Endothelial cell of umbilical vein (primary cell): ENCODE measurements around the gene GALNT9. TPM values are rescaled to one million over a fixed set of nuclear protein-coding genes. Genes with fewer than 3 reads are reported as not detected.

Experiments used
- BruUV-seq: library from RNA; stranded (reverse); fragments of 400-500 nt; replicated peaks from 2 replicates; lab custom pipeline; 2021; lab: Mats Ljungman, UMichigan
- CTCF ChIA-PET: fragments of 300-600, 350-600 bp; sonication (Branson Sonifier 250); formaldehyde crosslinking; loops from one replicate; lab custom pipeline; 2021; ENCODE audit warnings: antibody characterized with exemption, inconsistent platforms; lab: Charles Lee
- POLR2A ChIA-PET: fragments of 300-600, 350-600 bp; sonication (Branson Sonifier 250); formaldehyde crosslinking; loops from one replicate; lab custom pipeline; 2021; ENCODE audit warnings: antibody characterized with exemption, inconsistent platforms; lab: Charles Lee
- DNase-seq: peaks from one replicate; pipeline ENCODE4 v3.0.0-alpha.2; 2011; ENCODE audit warnings: low read depth, low spot score
- FAIRE-seq: peaks from 2 replicates; lab custom pipeline; 2011; peaks lifted over from hg19 to GRCh38; lab: Jason Lieb, UNC
- H2AFZ ChIP-seq: 2 replicates; pipeline ENCODE4 v1.6.0; 2012; ENCODE audit warnings: low read depth, low read length, control low read depth, inconsistent platforms
- H3K27ac ChIP-seq: 2 replicates; pipeline ENCODE4 v1.5.1; 2011; ENCODE audit warnings: low read depth, mild to moderate bottlenecking, control low read depth, low read length, moderate library complexity; ENCODE audit not compliant: insufficient read depth
- H3K27me3 ChIP-seq, 2 experiments: 2 replicates each; pipeline versions ENCODE4 v1.6.0 to v1.6.1; 2011; ENCODE audit warnings: low read length in 2 of 2, mixed read lengths in 1 of 2; ENCODE audit not compliant: control insufficient read depth in 2 of 2, insufficient read depth in 2 of 2
- H3K36me3 ChIP-seq, 2 experiments: 2 replicates in 1 of 2; 3 replicates in 1 of 2; pipeline ENCODE4 v1.5.1; 2011; ENCODE audit warnings: low read length in 2 of 2, mild to moderate bottlenecking in 1 of 2, moderate library complexity in 1 of 2; ENCODE audit not compliant: control insufficient read depth in 2 of 2, insufficient read depth in 2 of 2; ENCODE audit errors: extremely low read depth in 1 of 2
- H3K4me1 ChIP-seq: 3 replicates; pipeline ENCODE4 v1.5.1; 2011; ENCODE audit warnings: mild to moderate bottlenecking, low read length; ENCODE audit not compliant: control insufficient read depth, insufficient read depth; ENCODE audit errors: extremely low read depth
- H3K4me2 ChIP-seq: 2 replicates; pipeline ENCODE4 v1.6.1; 2011; ENCODE audit warnings: low read length, control low read depth, mixed read lengths; ENCODE audit not compliant: insufficient read depth
- H3K4me3 ChIP-seq, 3 experiments: fragments of 200-600 bp in 1 of 3; sonication (generic), shearing (Covaris generic) in 1 of 3; replicated peaks in 1 of 3; 2 replicates each; pipeline ENCODE4 v1.5.1; 2011 to 2016; ENCODE audit warnings: control low read depth in 3 of 3, low read length in 3 of 3, mild to moderate bottlenecking in 2 of 3, inconsistent platforms in 1 of 3, low read depth in 1 of 3, moderate library complexity in 1 of 3; ENCODE audit not compliant: insufficient read depth in 1 of 3
- H3K79me2 ChIP-seq: 2 replicates; pipeline ENCODE4 v1.6.0; 2012; ENCODE audit warnings: low read length, inconsistent platforms; ENCODE audit not compliant: control insufficient read depth, insufficient read depth
- H3K9ac ChIP-seq: replicated peaks from 2 replicates; pipeline ENCODE3; 2011; ENCODE audit warnings: low read length, control low read depth; ENCODE audit not compliant: insufficient read depth; ENCODE audit errors: extremely low read depth
- H3K9me1 ChIP-seq: replicated peaks from 3 replicates; pipeline ENCODE4 v1.6.0; 2011; ENCODE audit warnings: mild to moderate bottlenecking, low read length; ENCODE audit not compliant: control insufficient read depth, insufficient read depth; ENCODE audit errors: extremely low read depth
- H3K9me3 ChIP-seq: replicated peaks from 2 replicates; pipeline ENCODE4 v1.5.1; 2012; ENCODE audit warnings: low read length, inconsistent platforms; ENCODE audit not compliant: control insufficient read depth, insufficient read depth
- H4K20me1 ChIP-seq: replicated peaks from 2 replicates; pipeline ENCODE3; 2011; ENCODE audit warnings: mild to moderate bottlenecking, low read length; ENCODE audit not compliant: control insufficient read depth, insufficient read depth; ENCODE audit errors: extremely low read depth
- EZH2 ChIP-seq: IDR thresholded peaks from 2 replicates; pipeline ENCODE4 v1.6.1; 2012; ENCODE audit warnings: borderline replicate concordance, low read depth, mild to moderate bottlenecking, moderate library complexity, low read length, inconsistent platforms; ENCODE audit not compliant: severe bottlenecking
- FOS ChIP-seq: IDR thresholded peaks from 2 replicates; pipeline ENCODE4 v1.6.1; 2011; ENCODE audit warnings: mild to moderate bottlenecking, low read length, moderate library complexity, borderline replicate concordance; ENCODE audit not compliant: insufficient read depth
- GATA2 ChIP-seq: IDR thresholded peaks from 2 replicates; pipeline ENCODE4 v1.7.0; 2011; ENCODE audit warnings: low read depth, mild to moderate bottlenecking, moderate library complexity, mixed read lengths, low read length; ENCODE audit not compliant: insufficient read length, insufficient read depth
- JUN ChIP-seq: IDR thresholded peaks from 2 replicates; pipeline ENCODE4 v1.6.1; 2011; ENCODE audit warnings: borderline replicate concordance, low read depth; ENCODE audit not compliant: insufficient read length, insufficient read depth
- MAX ChIP-seq: IDR thresholded peaks from 2 replicates; pipeline ENCODE4 v1.6.1; 2011; ENCODE audit not compliant: insufficient read depth, insufficient read length
- MYC ChIP-seq: IDR thresholded peaks from one replicate; pipeline ENCODE4 v1.6.1; 2011; ENCODE audit warnings: mild to moderate bottlenecking, low read depth, low read length
- POLR2A ChIP-seq: IDR thresholded peaks from 2 replicates; pipeline ENCODE4 v1.6.1; 2012; ENCODE audit warnings: low read depth, mild to moderate bottlenecking, control low read depth, low read length
- POLR2AphosphoS5 ChIP-seq: IDR thresholded peaks from 2 replicates; pipeline ENCODE4 v1.6.1; 2012; ENCODE audit warnings: low read depth, mild to moderate bottlenecking, control low read depth, low read length, moderate library complexity; ENCODE audit not compliant: insufficient read depth
- dilution Hi-C: fragments of 300-500 bp; cut with MboI; formaldehyde crosslinking; loops from one replicate; pipeline ENCODE4 v1.15.0; 2019; ENCODE audit warnings: low sequenced_read_pairs; ENCODE audit not compliant: extremely low pct_ligation_motif_present
- intact Hi-C: fragments of 100-400 bp; cut with micrococcal nuclease; formaldehyde crosslinking; loops from one replicate; pipeline ENCODE4 v1.10.0; 2022
- polyA plus RNA-seq, 4 experiments: library from polyadenylated mRNA; depleted of rRNA in 3 of 4; stranded (reverse) in 3 of 4; unstranded in 1 of 4; fragments of >200 nt; gene quantifications; 2 replicates each; pipeline versions ENCODE4 v1.2.1 to v1.2.3, GENCODE V29; 2011 to 2012; ENCODE audit warnings: missing spikeins in 1 of 4
- total RNA-seq: library from RNA; stranded (reverse); gene quantifications from 2 replicates; pipeline ENCODE4 v1.2.3, GENCODE V29; 2021
- TF ChIP-seq, protein P1 (sequence below), 2 donors: IDR thresholded peaks; 1 replicate in 1 of 2; 2 replicates in 1 of 2; pipeline ENCODE4 v1.5.1; 2011; ENCODE audit warnings: low read length in 2 of 2, mild to moderate bottlenecking in 2 of 2, moderate library complexity in 2 of 2, control low read depth in 1 of 2, inconsistent platforms in 1 of 2, low read depth in 1 of 2; ENCODE audit not compliant: insufficient read depth in 1 of 2; ENCODE audit errors: extremely low read depth in 1 of 2

Gene GALNT9
- total and polyA plus RNA-seq, 2 donors (not counting 3 experiments of a cell fraction or from before 2014, with no cell fraction given), result 0.14 to 0.73 TPM

DNA sequence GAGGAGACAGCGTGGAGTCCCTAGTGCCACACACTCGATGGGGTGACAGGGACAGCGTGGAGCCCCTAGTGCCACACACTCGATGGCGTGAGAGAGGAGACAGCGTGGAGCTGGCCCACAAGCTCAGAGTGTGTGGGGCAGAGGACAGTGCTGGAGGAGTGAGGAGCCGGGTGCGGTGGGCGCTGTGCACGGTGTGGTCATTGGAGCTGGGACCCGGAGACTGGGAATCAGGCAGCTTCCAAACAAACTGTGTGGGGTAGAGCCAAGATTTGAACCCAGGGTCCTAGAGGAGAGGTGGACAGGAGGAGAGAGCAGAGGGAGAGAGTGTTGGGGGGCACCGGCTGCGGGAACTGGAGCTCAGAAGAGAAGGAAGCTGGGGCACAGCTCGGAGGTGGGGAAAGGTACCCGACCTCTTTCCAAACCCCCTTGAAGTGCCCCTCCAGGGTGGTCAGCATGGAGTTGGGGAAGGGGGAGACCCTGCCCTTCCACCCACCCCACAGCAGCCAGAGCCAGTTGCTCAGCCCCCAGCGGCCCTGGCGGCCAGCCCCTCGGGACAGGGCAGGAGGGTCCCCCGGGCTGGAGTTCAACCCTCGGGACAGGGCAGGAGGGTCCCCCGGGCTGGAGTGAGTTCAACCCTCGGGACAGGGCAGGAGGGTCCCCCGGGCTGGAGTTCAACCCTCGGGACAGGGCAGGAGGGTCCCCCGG lies 94.1 kb downstream of the GALNT9 start:
- Histone ChIP-seq H3K9ac (no peak overlapping the region), H3K27me3 (no peaks in the 10 kb centered on the region), H3K4me2 (no peak overlapping the region), H2AFZ (no peak overlapping the region), H4K20me1 (no peaks in the 10 kb centered on the region), H3K9me1 (no peaks in the 10 kb centered on the region), H3K79me2 (no peaks in the 10 kb centered on the region), H3K36me3 (no peaks in the 10 kb centered on the region), H3K9me3 (no peaks in the 10 kb centered on the region), H3K4me1 (no peaks in the 10 kb centered on the region), H3K27ac (no peak overlapping the region), H3K4me3 (no peak overlapping the region)
- dilution Hi-C loops (no loop called here), intact Hi-C loops (no loop called here)
- TF ChIP-seq GATA2, result no peak
- TF ChIP-seq POLR2AphosphoS5, result no peak
- TF ChIP-seq POLR2A, result no peak
- TF ChIP-seq, protein P1, sequence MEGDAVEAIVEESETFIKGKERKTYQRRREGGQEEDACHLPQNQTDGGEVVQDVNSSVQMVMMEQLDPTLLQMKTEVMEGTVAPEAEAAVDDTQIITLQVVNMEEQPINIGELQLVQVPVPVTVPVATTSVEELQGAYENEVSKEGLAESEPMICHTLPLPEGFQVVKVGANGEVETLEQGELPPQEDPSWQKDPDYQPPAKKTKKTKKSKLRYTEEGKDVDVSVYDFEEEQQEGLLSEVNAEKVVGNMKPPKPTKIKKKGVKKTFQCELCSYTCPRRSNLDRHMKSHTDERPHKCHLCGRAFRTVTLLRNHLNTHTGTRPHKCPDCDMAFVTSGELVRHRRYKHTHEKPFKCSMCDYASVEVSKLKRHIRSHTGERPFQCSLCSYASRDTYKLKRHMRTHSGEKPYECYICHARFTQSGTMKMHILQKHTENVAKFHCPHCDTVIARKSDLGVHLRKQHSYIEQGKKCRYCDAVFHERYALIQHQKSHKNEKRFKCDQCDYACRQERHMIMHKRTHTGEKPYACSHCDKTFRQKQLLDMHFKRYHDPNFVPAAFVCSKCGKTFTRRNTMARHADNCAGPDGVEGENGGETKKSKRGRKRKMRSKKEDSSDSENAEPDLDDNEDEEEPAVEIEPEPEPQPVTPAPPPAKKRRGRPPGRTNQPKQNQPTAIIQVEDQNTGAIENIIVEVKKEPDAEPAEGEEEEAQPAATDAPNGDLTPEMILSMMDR (IDR thresholded peaks at IDR 0.05; ENCODE audit: extremely low read depth in 1 of 2, insufficient read depth in 1 of 2, low read depth in 1 of 2, low read length in 2 of 2), result no peak
- no peak for TF ChIP-seq MYC
- no peak for TF ChIP-seq JUN
- TF ChIP-seq MAX, result no peak
- TF ChIP-seq EZH2, result no peak
- no peak for TF ChIP-seq FOS
- CTCF ChIA-PET, result no interaction called here
- DNase-seq (no peak), FAIRE-seq (no peak)
- POLR2A ChIA-PET, result no interaction called here
- BruUV-seq, result no TSS peak
